ENCODE data around the gene CTDSPL. TPM values are rescaled to one million over a fixed set of nuclear protein-coding genes. Genes with fewer than 3 reads are reported as not detected.

CTDSPL gene
- total and polyA plus RNA-seq, 2 of the 13 experiments (the other 11 are each of a cell fraction or from before 2014, with no cell fraction given), result 26.1 to 142 TPM

DNA sequence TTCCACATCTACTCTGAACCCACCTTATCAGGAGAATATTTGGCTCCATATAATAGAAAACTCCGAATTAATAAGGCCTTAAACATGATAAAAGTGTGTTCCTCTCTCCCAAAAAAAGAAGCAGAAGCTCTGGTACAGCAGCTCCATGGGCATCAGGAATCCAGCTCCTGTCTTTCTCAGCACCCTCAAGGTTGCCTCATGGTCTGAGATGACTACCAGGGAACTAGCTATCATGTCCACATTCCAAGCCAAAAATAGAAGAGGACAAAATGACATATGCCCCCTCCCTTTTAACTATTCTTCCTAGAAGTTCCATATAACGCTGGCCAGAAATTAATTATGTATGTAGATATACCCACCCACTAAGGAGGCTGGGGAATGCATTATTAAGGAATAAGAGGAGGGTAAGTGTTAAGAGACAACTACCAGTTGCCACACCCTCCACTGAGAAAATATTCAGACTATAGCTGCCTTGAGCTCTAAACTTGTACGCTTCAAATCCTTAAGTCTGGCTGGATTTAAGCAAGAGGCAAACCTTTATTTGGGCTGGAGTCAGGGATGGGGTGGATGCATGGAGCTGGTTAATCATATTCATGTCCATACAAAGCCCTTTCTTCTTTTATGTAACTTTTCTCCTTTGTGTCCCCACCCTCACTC lies 35.8 kb upstream of the CTDSPL start:
- intact Hi-C loops (cut with micrococcal nuclease; ENCODE audit: unreplicated experiment), result no loop called here
- Histone ChIP-seq H3K9ac (ENCODE audit: insufficient read depth, low read depth, low read length) (no peak overlapping the region), H3K27me3 (ENCODE audit: control insufficient read depth in 1 of 2, insufficient read depth in 2 of 2, low read length in 2 of 2) (no peaks in the 10 kb centered on the region), H3K4me1 (ENCODE audit: insufficient read depth, low read length) (no peaks in the 10 kb centered on the region), H3K9me3 (ENCODE audit: low read length) (no peaks in the 10 kb centered on the region), H3K27ac (ENCODE audit: extremely low read length, insufficient read depth, low read length) (no peak overlapping the region), H4K20me1 (ENCODE audit: insufficient read depth, low read length) (no peaks in the 10 kb centered on the region), H3K4me2 (ENCODE audit: low read depth, low read length) (no peak overlapping the region), H3K4me3 (replicated peaks in 1 of 3; ENCODE audit: insufficient read depth in 1 of 3, low read depth in 2 of 3, low read length in 3 of 3) (no peak overlapping the region), H2AFZ (ENCODE audit: low read length) (no peak overlapping the region), H3K79me2 (ENCODE audit: insufficient read depth, low read length) (no peaks in the 10 kb centered on the region), H3K36me3 (replicated peaks in 1 of 2; ENCODE audit: control insufficient read depth in 1 of 2, insufficient read depth in 2 of 2, low read length in 2 of 2) (no peaks in the 10 kb centered on the region; a peak in 4 of 5 replicates)
- no TSS peak for BruUV-seq (replicated peaks)
- no peak for FAIRE-seq
- ChIA-PET CTCF (ENCODE audit: low intra/inter-chr PET ratio, low total read pairs) (no interaction called here), POLR2A (no interaction called here)
- ATAC-seq, result no peak
- in situ Hi-C loops (cut with HindIII; ENCODE audit: extremely low pct_ligation_motif_present, low pct_unique_long_range_greater_than_20kb), result no loop called here
- no peak for DNase-seq (ENCODE audit: low spot score)
- WGBS (ENCODE audit: low lambda C conversion rate), result 79% methylated on average over 3 of the region's 3 CpGs
- TF ChIP-seq, protein P1, sequence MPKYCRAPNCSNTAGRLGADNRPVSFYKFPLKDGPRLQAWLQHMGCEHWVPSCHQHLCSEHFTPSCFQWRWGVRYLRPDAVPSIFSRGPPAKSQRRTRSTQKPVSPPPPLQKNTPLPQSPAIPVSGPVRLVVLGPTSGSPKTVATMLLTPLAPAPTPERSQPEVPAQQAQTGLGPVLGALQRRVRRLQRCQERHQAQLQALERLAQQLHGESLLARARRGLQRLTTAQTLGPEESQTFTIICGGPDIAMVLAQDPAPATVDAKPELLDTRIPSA (CRISPR knock-in tag; IDR thresholded peaks at IDR 0.05; ENCODE audit: borderline replicate concordance), result no peak
- no peak for TF ChIP-seq ZNF230 (CRISPR knock-in tag; IDR thresholded peaks at IDR 0.05)
- no peak for TF ChIP-seq STAT5B (CRISPR knock-in tag; IDR thresholded peaks at IDR 0.05)
- no peak for TF ChIP-seq DMAP1 (CRISPR knock-in tag; IDR thresholded peaks at IDR 0.05)
- TF ChIP-seq, protein P2, sequence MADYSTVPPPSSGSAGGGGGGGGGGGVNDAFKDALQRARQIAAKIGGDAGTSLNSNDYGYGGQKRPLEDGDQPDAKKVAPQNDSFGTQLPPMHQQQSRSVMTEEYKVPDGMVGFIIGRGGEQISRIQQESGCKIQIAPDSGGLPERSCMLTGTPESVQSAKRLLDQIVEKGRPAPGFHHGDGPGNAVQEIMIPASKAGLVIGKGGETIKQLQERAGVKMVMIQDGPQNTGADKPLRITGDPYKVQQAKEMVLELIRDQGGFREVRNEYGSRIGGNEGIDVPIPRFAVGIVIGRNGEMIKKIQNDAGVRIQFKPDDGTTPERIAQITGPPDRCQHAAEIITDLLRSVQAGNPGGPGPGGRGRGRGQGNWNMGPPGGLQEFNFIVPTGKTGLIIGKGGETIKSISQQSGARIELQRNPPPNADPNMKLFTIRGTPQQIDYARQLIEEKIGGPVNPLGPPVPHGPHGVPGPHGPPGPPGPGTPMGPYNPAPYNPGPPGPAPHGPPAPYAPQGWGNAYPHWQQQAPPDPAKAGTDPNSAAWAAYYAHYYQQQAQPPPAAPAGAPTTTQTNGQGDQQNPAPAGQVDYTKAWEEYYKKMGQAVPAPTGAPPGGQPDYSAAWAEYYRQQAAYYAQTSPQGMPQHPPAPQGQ (CRISPR knock-in tag; IDR thresholded peaks at IDR 0.05; ENCODE audit: borderline replicate concordance), result no peak
- TF ChIP-seq TAF15 (IDR thresholded peaks at IDR 0.05; ENCODE audit: low read depth, low read length, poor library complexity, severe bottlenecking), result no peak
- no peak for TF ChIP-seq RBM39 (IDR thresholded peaks at IDR 0.05; ENCODE audit: low read depth, low read length, poor library complexity, severe bottlenecking)
- no peak for TF ChIP-seq SP4 (CRISPR knock-in tag; IDR thresholded peaks at IDR 0.05)
- TF ChIP-seq CREB1 (IDR thresholded peaks at IDR 0.05), result no peak
- TF ChIP-seq CREB1 (CRISPR knock-in tag; IDR thresholded peaks at IDR 0.05), result no peak
- TF ChIP-seq ZNF652 (CRISPR knock-in tag; IDR thresholded peaks at IDR 0.05; ENCODE audit: borderline replicate concordance, low read depth), result no peak
- no peak for TF ChIP-seq ARID2 (CRISPR knock-in tag; IDR thresholded peaks at IDR 0.05; ENCODE audit: borderline replicate concordance)
- no peak for TF ChIP-seq HIVEP1 (CRISPR knock-in tag; IDR thresholded peaks at IDR 0.05)
- TF ChIP-seq HCFC1 (IDR thresholded peaks at IDR 0.05; ENCODE audit: low read depth, low read length), result no peak
- TF ChIP-seq, protein P3, sequence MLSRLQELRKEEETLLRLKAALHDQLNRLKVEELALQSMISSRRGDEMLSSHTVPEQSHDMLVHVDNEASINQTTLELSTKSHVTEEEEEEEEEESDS (CRISPR knock-in tag; IDR thresholded peaks at IDR 0.05; ENCODE audit: borderline replicate concordance), result no peak
- TF ChIP-seq, protein P4, sequence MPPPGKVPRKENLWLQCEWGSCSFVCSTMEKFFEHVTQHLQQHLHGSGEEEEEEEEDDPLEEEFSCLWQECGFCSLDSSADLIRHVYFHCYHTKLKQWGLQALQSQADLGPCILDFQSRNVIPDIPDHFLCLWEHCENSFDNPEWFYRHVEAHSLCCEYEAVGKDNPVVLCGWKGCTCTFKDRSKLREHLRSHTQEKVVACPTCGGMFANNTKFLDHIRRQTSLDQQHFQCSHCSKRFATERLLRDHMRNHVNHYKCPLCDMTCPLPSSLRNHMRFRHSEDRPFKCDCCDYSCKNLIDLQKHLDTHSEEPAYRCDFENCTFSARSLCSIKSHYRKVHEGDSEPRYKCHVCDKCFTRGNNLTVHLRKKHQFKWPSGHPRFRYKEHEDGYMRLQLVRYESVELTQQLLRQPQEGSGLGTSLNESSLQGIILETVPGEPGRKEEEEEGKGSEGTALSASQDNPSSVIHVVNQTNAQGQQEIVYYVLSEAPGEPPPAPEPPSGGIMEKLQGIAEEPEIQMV (CRISPR knock-in tag; IDR thresholded peaks at IDR 0.05; ENCODE audit: low read depth), result no peak
- no peak for TF ChIP-seq ZNF33A (CRISPR knock-in tag; IDR thresholded peaks at IDR 0.05; ENCODE audit: borderline replicate concordance)
- TF ChIP-seq RARG (CRISPR knock-in tag; IDR thresholded peaks at IDR 0.05; ENCODE audit: low read depth), result no peak
- no peak for TF ChIP-seq WIZ (CRISPR knock-in tag; IDR thresholded peaks at IDR 0.05)
- TF ChIP-seq AGO1 (IDR thresholded peaks at IDR 0.05; ENCODE audit: low read depth, low read length, poor library complexity, severe bottlenecking), result no peak

All from HepG2 (cell line).